HCT116 (cell line): Measurements from ENCODE around the gene MECP2. TPM values are rescaled to one million over a fixed set of nuclear protein-coding genes. Genes with fewer than 3 reads are reported as not detected.

Source experiments
- ATAC-seq: fragments of 200-7000 bp; cut with Tn5 transposase; 2 replicates; pipeline ENCODE4 v1.9.1; 2020; ENCODE audit warnings: mild to moderate bottlenecking, moderate library complexity
- BruUV-seq: library from RNA; stranded (reverse); fragments of 400-500 nt; replicated peaks from 2 replicates; lab custom pipeline; 2021; lab: Mats Ljungman, UMichigan
- CTCF ChIA-PET: fragments of 300-600 bp; sonication (Branson Sonifier 250); formaldehyde crosslinking; loops from one replicate; lab custom pipeline; 2021; ENCODE audit warnings: antibody characterized with exemption; lab: Charles Lee
- POLR2A ChIA-PET: fragments of 300-600, 350-600 bp; sonication (Branson Sonifier 250); formaldehyde crosslinking; loops from one replicate; lab custom pipeline; 2021; ENCODE audit warnings: antibody characterized with exemption; lab: Charles Lee
- RAD21 ChIA-PET, 2 experiments: fragments of 300-600 bp; sonication (Branson Sonifier 250); formaldehyde crosslinking; loops; one replicate each; lab custom pipeline; 2023; ENCODE audit warnings: low total read pairs in 2 of 2; ENCODE audit not compliant: uncharacterized antibody in 2 of 2, unreplicated experiment in 2 of 2, low non-redundant PET in 1 of 2; lab: Charles Lee
- DNase-seq: peaks from one replicate; pipeline ENCODE4 v3.0.0-alpha.2; 2010; ENCODE audit warnings: low read depth, low spot score
- H2AFZ ChIP-seq: fragments of 200-600 bp; shearing (Covaris generic), sonication (generic); 2 replicates; pipeline ENCODE4 v1.6.1; 2017; ENCODE audit warnings: low read depth, mixed run types, mixed read lengths, antibody characterized with exemption, low read length; ENCODE audit not compliant: poor library complexity, severe bottlenecking
- H3K27ac ChIP-seq: 2 replicates; pipeline ENCODE4 v1.5.1; 2012; ENCODE audit warnings: low read depth, low read length
- H3K27me3 ChIP-seq: fragments of 200-600 bp; sonication (generic); 2 replicates; pipeline ENCODE4 v1.6.1; 2016; ENCODE audit warnings: mixed run types, low read length, mixed read lengths; ENCODE audit not compliant: insufficient read depth
- H3K36me3 ChIP-seq, 2 experiments: fragments of 200-500 bp in 1 of 2; fragments of 200-600 bp in 1 of 2; sonication (Bioruptor generic) in 1 of 2; sonication (generic) in 1 of 2; 2 replicates each; pipeline versions ENCODE4 v1.5.1 to v1.6.1; 2014 to 2016; ENCODE audit warnings: low read length in 2 of 2, inconsistent platforms in 1 of 2, mixed read lengths in 1 of 2, mixed run types in 1 of 2; ENCODE audit not compliant: insufficient read depth in 2 of 2, control insufficient read depth in 1 of 2
- H3K4me1 ChIP-seq, 2 experiments: fragments of 200-600 bp in 1 of 2; sonication (generic) in 1 of 2; 2 replicates each; pipeline versions ENCODE4 v1.5.1 to v1.6.1; 2012 to 2017; ENCODE audit warnings: low read length in 2 of 2, inconsistent platforms in 1 of 2, mild to moderate bottlenecking in 1 of 2, mixed read lengths in 1 of 2, mixed run types in 1 of 2, moderate library complexity in 1 of 2; ENCODE audit not compliant: insufficient read depth in 2 of 2, control insufficient read depth in 1 of 2
- H3K4me2 ChIP-seq: fragments of 200-600 bp; sonication (generic); 2 replicates; pipeline ENCODE4 v1.6.1; 2017; ENCODE audit warnings: mixed run types, low read length, mixed read lengths
- H3K4me3 ChIP-seq, 2 experiments: fragments of 200-600 bp in 1 of 2; sonication (generic) in 1 of 2; replicated peaks in 1 of 2; 2 replicates each; pipeline ENCODE4 v1.5.1; 2011 to 2016; ENCODE audit warnings: low read length in 2 of 2, control low read depth in 1 of 2, low read depth in 1 of 2, mild to moderate bottlenecking in 1 of 2, mixed read lengths in 1 of 2, mixed run types in 1 of 2
- H3K79me2 ChIP-seq: fragments of 200-600 bp; sonication (generic); 2 replicates; pipeline ENCODE4 v1.6.1; 2017; ENCODE audit warnings: mild to moderate bottlenecking, mixed run types, low read length, moderate library complexity, mixed read lengths; ENCODE audit not compliant: insufficient read depth
- H3K9ac ChIP-seq: fragments of 200-600 bp; sonication (generic); 2 replicates; pipeline ENCODE4 v1.6.1; 2016; ENCODE audit warnings: low read length, mixed read lengths
- H3K9me2 ChIP-seq: fragments of 200-600 bp; sonication (generic), shearing (Covaris generic); 2 replicates; pipeline ENCODE4 v1.6.1; 2017; ENCODE audit warnings: mixed run types, mild to moderate bottlenecking, moderate library complexity; ENCODE audit not compliant: insufficient read depth
- H3K9me3 ChIP-seq, 2 experiments: fragments of 200-500 bp in 1 of 2; fragments of 200-600 bp in 1 of 2; sonication (Bioruptor generic) in 1 of 2; sonication (generic) in 1 of 2; 2 replicates each; pipeline ENCODE4 v1.6.1; 2014 to 2017; ENCODE audit warnings: low read length in 2 of 2, mixed read lengths in 2 of 2, inconsistent platforms in 1 of 2, low read depth in 1 of 2, mild to moderate bottlenecking in 1 of 2, mixed run types in 1 of 2, moderate library complexity in 1 of 2; ENCODE audit not compliant: control insufficient read depth in 1 of 2, insufficient read depth in 1 of 2
- H4K20me1 ChIP-seq: fragments of 200-600 bp; sonication (generic), shearing (Covaris generic); 2 replicates; pipeline ENCODE4 v1.6.1; 2017; ENCODE audit warnings: mixed run types, mild to moderate bottlenecking, moderate library complexity; ENCODE audit not compliant: insufficient read depth
- EZH2phosphoT487 ChIP-seq: fragments of 200-600 bp; IDR thresholded peaks from 2 replicates; pipeline ENCODE4 v1.6.1; 2018; ENCODE audit warnings: antibody characterized with exemption, borderline replicate concordance
- JUND ChIP-seq: IDR thresholded peaks from 2 replicates; pipeline ENCODE4 v1.6.1; 2012
- REST ChIP-seq: IDR thresholded peaks from 2 replicates; pipeline ENCODE4 v1.6.1; 2012; ENCODE audit warnings: low read depth
- TCF7L2 ChIP-seq: IDR thresholded peaks from 2 replicates; pipeline ENCODE4 v1.7.0; 2011; ENCODE audit warnings: borderline replicate concordance, inconsistent platforms; ENCODE audit not compliant: insufficient read depth, insufficient read length; ENCODE audit errors: extremely low read depth
- ZFX ChIP-seq: fragments of 450-650 bp; IDR thresholded peaks from 2 replicates; pipeline ENCODE4 v1.6.1; 2017
- intact Hi-C: fragments of 100-400 bp; cut with micrococcal nuclease; formaldehyde crosslinking; loops from 2 replicates; pipeline ENCODE4 v1.10.0; 2022
- total RNA-seq: library from RNA; stranded (reverse); gene quantifications from one replicate; pipeline ENCODE4 v1.2.1, GENCODE V29; 2021; ENCODE audit not compliant: unreplicated experiment
- TF ChIP-seq, protein P1 (sequence below): IDR thresholded peaks from 2 replicates; pipeline ENCODE4 v1.6.1; 2011; ENCODE audit warnings: mild to moderate bottlenecking, low read length, moderate library complexity; ENCODE audit not compliant: insufficient replicate concordance; ENCODE audit errors: extremely low read depth
- TF ChIP-seq, protein P2 (sequence below): IDR thresholded peaks from 2 replicates; pipeline ENCODE4 v1.6.1; 2012

MECP2 gene
- total RNA-seq, 1 experiment from 2014 or later = 32.4 TPM

- peaks cover 42% of the 10 kb centered on the region for H3K79me2 ChIP-seq
- peaks cover 2 to 5% of the 10 kb centered on the region in 2 experiments; a peak in 1 of 4 replicates for H3K36me3 ChIP-seq
- DNase-seq (no peak), ATAC-seq (peak; percentile 18)
- H3K9ac ChIP-seq = peak overlapping the region; percentile 83
- no peak for TF ChIP-seq JUND
- no peak for TF ChIP-seq REST
- TF ChIP-seq EZH2phosphoT487 = no peak
- TF ChIP-seq, protein P1, sequence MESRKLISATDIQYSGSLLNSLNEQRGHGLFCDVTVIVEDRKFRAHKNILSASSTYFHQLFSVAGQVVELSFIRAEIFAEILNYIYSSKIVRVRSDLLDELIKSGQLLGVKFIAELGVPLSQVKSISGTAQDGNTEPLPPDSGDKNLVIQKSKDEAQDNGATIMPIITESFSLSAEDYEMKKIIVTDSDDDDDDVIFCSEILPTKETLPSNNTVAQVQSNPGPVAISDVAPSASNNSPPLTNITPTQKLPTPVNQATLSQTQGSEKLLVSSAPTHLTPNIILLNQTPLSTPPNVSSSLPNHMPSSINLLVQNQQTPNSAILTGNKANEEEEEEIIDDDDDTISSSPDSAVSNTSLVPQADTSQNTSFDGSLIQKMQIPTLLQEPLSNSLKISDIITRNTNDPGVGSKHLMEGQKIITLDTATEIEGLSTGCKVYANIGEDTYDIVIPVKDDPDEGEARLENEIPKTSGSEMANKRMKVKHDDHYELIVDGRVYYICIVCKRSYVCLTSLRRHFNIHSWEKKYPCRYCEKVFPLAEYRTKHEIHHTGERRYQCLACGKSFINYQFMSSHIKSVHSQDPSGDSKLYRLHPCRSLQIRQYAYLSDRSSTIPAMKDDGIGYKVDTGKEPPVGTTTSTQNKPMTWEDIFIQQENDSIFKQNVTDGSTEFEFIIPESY = no peak
- no peak for TF ChIP-seq TCF7L2
- TF ChIP-seq, protein P2, sequence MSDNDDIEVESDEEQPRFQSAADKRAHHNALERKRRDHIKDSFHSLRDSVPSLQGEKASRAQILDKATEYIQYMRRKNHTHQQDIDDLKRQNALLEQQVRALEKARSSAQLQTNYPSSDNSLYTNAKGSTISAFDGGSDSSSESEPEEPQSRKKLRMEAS = no peak
- no peak for TF ChIP-seq ZFX
- H3K9me3 ChIP-seq = no peaks in the 10 kb centered on the region
- intact Hi-C loops = no loop called here
- ChIA-PET POLR2A (no interaction called here), RAD21 (no interaction called here), CTCF (no interaction called here)
- peaks cover 9 to 31% of the 10 kb centered on the region in 2 experiments for H3K4me1 ChIP-seq
- H3K9me2 ChIP-seq = no peaks in the 10 kb centered on the region
- H3K27ac ChIP-seq = peak overlapping the region; percentile 88
- H4K20me1 ChIP-seq = no peaks in the 10 kb centered on the region
- H3K4me2 ChIP-seq = peak overlapping the region; percentile 81
- H3K4me3 ChIP-seq = peak overlapping the region; percentile 56 to 69
- no peaks in the 10 kb centered on the region for H3K27me3 ChIP-seq
- no peak overlapping the region for H2AFZ ChIP-seq
- BruUV-seq = TSS peak; percentile 89
These were observed 76.9 kb downstream of the MECP2 start for GRCh38 chrX:154020536-154021115.
